Activated B cell treated with CpG ODN at 0.5 μM for 24 hours (primary cell): ENCODE data around the gene INPP4A. TPM values are rescaled to one million over a fixed set of nuclear protein-coding genes. Genes with fewer than 3 reads are reported as not detected.

Experiments
- ATAC-seq: fragments of 200-7000 bp; cut with Tn5 transposase; one replicate; pipeline ENCODE4 v1.10.0; 2021; ENCODE audit warnings: low read depth, mild to moderate bottlenecking, moderate library complexity
- CTCF ChIA-PET: fragments of 350-600 bp; sonication (Branson Sonifier 250); formaldehyde crosslinking; loops from one replicate; lab custom pipeline; 2021; ENCODE audit warnings: antibody characterized with exemption; lab: Charles Lee
- POLR2A ChIA-PET: fragments of 350-600 bp; sonication (Branson Sonifier 250); formaldehyde crosslinking; loops from one replicate; lab custom pipeline; 2021; ENCODE audit warnings: antibody characterized with exemption; lab: Charles Lee
- DNase-seq: peaks from one replicate; pipeline ENCODE4 v3.0.0; 2022
- H3K27ac Mint-ChIP-seq: one replicate; pipeline ENCODE4 v1.8.0; 2020; ENCODE audit warnings: mixed read lengths
- H3K27me3 Mint-ChIP-seq: one replicate; pipeline ENCODE4 v1.8.0; 2021; ENCODE audit warnings: mixed read lengths
- H3K36me3 Mint-ChIP-seq: one replicate; pipeline ENCODE4 v1.8.0; 2021; ENCODE audit warnings: low read depth, mixed read lengths
- H3K4me1 Mint-ChIP-seq: one replicate; pipeline ENCODE4 v1.8.0; 2021; ENCODE audit warnings: mixed read lengths
- H3K4me3 Mint-ChIP-seq: one replicate; pipeline ENCODE4 v1.8.0; 2020; ENCODE audit warnings: mild to moderate bottlenecking, mixed read lengths
- H3K9me3 Mint-ChIP-seq: one replicate; pipeline ENCODE4 v1.8.0; 2020; ENCODE audit warnings: mixed read lengths
- CTCF ChIP-seq: fragments of 200-600 bp; IDR thresholded peaks from one replicate; pipeline ENCODE4 v1.8.0; 2022; ENCODE audit warnings: antibody characterized with exemption, mild to moderate bottlenecking
- intact Hi-C: fragments of 100-400 bp; cut with micrococcal nuclease; formaldehyde crosslinking; loops from one replicate; pipeline ENCODE4 v1.15.1; 2024
- total RNA-seq: library from RNA; stranded (reverse); gene quantifications from 2 replicates; pipeline ENCODE4 v1.2.3, GENCODE V29; 2022

The INPP4A gene
- total RNA-seq, 1 donor from 2014 or later, result 26.6 TPM

GRCh38 chr2:98528349-98528748 lies 83.7 kb downstream of the INPP4A start:
- DNase-seq (no peak), ATAC-seq (no peak)
- no peak for TF ChIP-seq CTCF
- POLR2A ChIA-PET, result no interaction called here
- Mint-ChIP-seq H3K4me1 (no peaks in the 10 kb centered on the region), H3K9me3 (peaks cover 7% of the 10 kb centered on the region), H3K27ac (no peak overlapping the region), H3K27me3 (no peaks in the 10 kb centered on the region), H3K4me3 (no peak overlapping the region), H3K36me3 (no peaks in the 10 kb centered on the region)
- intact Hi-C loops, result no loop called here
- CTCF ChIA-PET, result no interaction called here

- Mint-ChIP-seq H3K9me3 (peaks cover 7% of the 10 kb centered on the region), H3K4me3 (no peak overlapping the region), H3K36me3 (no peaks in the 10 kb centered on the region), H3K27me3 (no peaks in the 10 kb centered on the region), H3K4me1 (no peaks in the 10 kb centered on the region), H3K27ac (no peak overlapping the region)
- ATAC-seq (no peak), DNase-seq (no peak)
- CTCF ChIA-PET, result no interaction called here
- POLR2A ChIA-PET, result no interaction called here
- intact Hi-C loops, result no loop called here
- no peak for TF ChIP-seq CTCF
These were observed 85.5 kb downstream of the INPP4A start for GRCh38 chr2:98530114-98530513.

- ATAC-seq (no peak), DNase-seq (no peak)
- POLR2A ChIA-PET, result no interaction called here
- H3K36me3 Mint-ChIP-seq, result peaks cover 18% of the 10 kb centered on the region
- intact Hi-C loops, result no loop called here
- H3K4me3 Mint-ChIP-seq, result no peak overlapping the region
- H3K9me3 Mint-ChIP-seq, result peaks cover 5% of the 10 kb centered on the region
- CTCF ChIA-PET, result no interaction called here
- H3K27ac Mint-ChIP-seq, result no peak overlapping the region
- no peak for TF ChIP-seq CTCF
- no peaks in the 10 kb centered on the region for H3K4me1 Mint-ChIP-seq
- no peaks in the 10 kb centered on the region for H3K27me3 Mint-ChIP-seq
These were observed 88.1 kb downstream of the INPP4A start for GRCh38 chr2:98532756-98533155.

GRCh38 chr2:98533547-98533946 lies 88.9 kb downstream of the INPP4A start:
- POLR2A ChIA-PET, result no interaction called here
- H3K27me3 Mint-ChIP-seq, result no peaks in the 10 kb centered on the region

GRCh38 chr2:98534761-98535160 lies 90.1 kb downstream of the INPP4A start:
- H3K27me3 Mint-ChIP-seq, result no peaks in the 10 kb centered on the region
- ChIA-PET CTCF (no interaction called here), POLR2A (interaction anchor here (0.5 kb wide), 1 partner anchor 87 kb away, joined by 3 read pairs; no protein-coding TSS in a partner anchor)
- DNase-seq (no peak), ATAC-seq (no peak)
- intact Hi-C loops, result no loop called here
- no peak overlapping the region for H3K27ac Mint-ChIP-seq
- H3K36me3 Mint-ChIP-seq, result peaks cover 33% of the 10 kb centered on the region
- no peak for TF ChIP-seq CTCF
- no peak overlapping the region for H3K4me3 Mint-ChIP-seq
- no peaks in the 10 kb centered on the region for H3K4me1 Mint-ChIP-seq
- H3K9me3 Mint-ChIP-seq, result no peaks in the 10 kb centered on the region

More at GRCh38 chr2:98533547-98533946, 88.9 kb downstream of the INPP4A start:
- Mint-ChIP-seq H3K4me1 (no peaks in the 10 kb centered on the region), H3K36me3 (peaks cover 24% of the 10 kb centered on the region), H3K9me3 (no peaks in the 10 kb centered on the region), H3K27ac (no peak overlapping the region), H3K4me3 (no peak overlapping the region)
- intact Hi-C loops, result no loop called here
- no peak for TF ChIP-seq CTCF
- DNase-seq, result no peak
- CTCF ChIA-PET, result interaction anchor here (0.6 kb wide), 1 partner anchor 11 kb away, joined by 3 read pairs; no protein-coding TSS in a partner anchor
- ATAC-seq, result no peak
